Posterior vena cava (tissue), 2 donors: ENCODE results near the gene BMPR1A. TPM values are rescaled to one million over a fixed set of nuclear protein-coding genes. Genes with fewer than 3 reads are reported as not detected.
"Not testable (repeated sequence)": the region's sequence is repeated elsewhere in the genome, so short reads cannot be mapped to it uniquely, and the experiment has no call there.

Source experiments
- DNase-seq: peaks from one replicate; pipeline ENCODE4 v3.0.0-alpha.2; 2020; ENCODE audit warnings: low spot score
- intact Hi-C, 2 donors: fragments of 100-400 bp; cut with DNase I; formaldehyde crosslinking; loops; one replicate each; pipeline versions ENCODE4 v1.14.1 to v1.14.2; 2022 to 2023
- total RNA-seq, 2 donors: library from RNA; stranded (reverse); fragmentation: NEBNext Ultra II Directional; extraction: Animal tissue kit (Norgen Biotek cat#: 25700); gene quantifications; one replicate each; pipeline ENCODE4 v1.2.1, GENCODE V29; 2021
- donor health status: DM: yes; HTN: yes; CAD: no.
- donor health status: DM: yes; HTN: yes; CAD: no.

Gene BMPR1A
- total RNA-seq, 2 donors from 2014 or later, result 68.0 to 75.8 TPM

DNA sequence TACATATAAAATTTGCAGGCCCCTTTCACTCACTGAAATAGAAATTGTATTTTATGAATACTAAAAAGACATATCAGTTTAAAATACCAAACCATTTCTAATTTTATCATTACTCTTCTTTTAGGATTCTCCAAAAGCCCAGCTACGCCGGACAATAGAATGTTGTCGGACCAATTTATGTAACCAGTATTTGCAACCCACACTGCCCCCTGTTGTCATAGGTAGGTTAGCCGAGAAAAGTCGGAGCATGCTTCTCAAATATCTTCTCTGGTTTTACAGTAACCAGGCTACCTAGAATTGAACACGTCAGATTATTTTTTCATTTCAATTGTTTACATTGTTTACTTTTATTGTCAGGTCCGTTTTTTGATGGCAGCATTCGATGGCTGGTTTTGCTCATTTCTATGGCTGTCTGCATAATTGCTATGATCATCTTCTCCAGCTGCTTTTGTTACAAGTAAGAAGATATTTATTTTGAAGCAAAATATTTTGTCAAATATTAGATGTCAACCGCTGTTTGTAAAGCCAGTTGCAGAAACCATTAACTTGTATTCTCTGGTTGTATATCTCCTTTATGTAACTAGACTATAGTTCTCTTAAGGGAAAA lies 143.4 kb downstream of the BMPR1A start:
- intact Hi-C loops, result loop anchor here (5.0 kb wide), 2 partner anchors 187 to 207 kb away; no protein-coding TSS in a partner anchor
- DNase-seq, result no peak

DNA sequence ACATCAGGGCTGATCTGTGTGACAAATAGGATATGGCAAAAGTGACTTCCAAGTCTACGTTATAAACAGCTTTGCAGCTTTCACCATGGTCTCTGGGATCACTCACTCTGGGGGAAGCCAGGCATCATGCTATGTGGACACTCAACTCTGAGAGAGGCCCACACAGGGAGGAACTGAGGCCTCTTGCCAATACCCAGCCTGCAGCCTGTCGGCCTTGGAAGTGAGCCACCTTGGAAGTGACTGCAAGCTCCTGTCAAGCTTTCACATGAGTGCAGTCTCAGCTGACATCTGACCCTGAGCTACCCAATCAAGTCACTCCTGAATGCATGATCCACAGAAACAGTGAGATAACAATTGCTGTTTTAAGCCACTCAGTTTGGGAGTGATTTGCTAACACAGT lies 144.5 kb downstream of the BMPR1A start:
- DNase-seq, result no peak
- intact Hi-C loops, result loop anchor here in 1 of 2 donors (5.0 kb wide), 2 partner anchors 189 to 209 kb away; no protein-coding TSS in a partner anchor

DNA sequence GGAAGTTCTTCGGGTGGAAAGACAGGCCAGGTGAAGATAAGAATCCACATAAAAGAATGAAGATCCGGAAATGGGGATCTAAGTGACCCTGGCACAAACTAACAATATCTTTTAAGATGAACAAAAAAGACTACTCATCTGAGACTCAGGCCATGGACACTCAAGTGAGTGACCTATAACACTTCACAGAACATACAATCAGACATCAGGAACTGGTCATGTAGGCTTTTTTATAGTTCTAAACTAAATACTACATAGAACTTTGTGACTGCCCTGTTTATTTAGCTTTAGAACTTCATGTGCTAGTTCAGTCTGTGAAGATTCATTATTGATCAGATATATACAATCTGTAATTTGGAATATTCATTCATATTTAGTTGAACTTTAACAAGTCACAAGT lies 148.2 kb downstream of the BMPR1A start:
- intact Hi-C loops, result loop anchor here in 1 of 2 donors (5.0 kb wide), 2 partner anchors 192 to 212 kb away; no protein-coding TSS in a partner anchor
- no peak for DNase-seq

DNA sequence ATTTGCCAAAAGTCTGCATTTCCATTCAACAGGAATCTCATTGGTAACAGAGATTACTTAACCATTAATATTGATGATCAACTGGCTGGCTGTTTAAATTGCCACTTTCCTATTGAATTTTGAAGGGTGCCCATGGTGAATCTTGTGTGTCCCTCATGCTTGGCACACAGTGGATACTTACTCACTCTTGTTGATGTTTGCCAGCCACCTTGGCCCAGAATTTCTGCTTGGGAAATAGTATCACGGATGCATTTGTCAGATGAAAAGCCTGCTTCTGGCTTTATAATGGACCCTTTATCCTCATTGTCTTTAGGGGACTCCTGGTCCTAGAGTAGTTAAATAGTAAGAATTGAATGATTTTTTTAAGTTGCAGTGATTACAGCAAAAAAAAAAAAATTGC lies 149.0 kb downstream of the BMPR1A start:
- DNase-seq, result no peak
- intact Hi-C loops, result no loop called here

DNA sequence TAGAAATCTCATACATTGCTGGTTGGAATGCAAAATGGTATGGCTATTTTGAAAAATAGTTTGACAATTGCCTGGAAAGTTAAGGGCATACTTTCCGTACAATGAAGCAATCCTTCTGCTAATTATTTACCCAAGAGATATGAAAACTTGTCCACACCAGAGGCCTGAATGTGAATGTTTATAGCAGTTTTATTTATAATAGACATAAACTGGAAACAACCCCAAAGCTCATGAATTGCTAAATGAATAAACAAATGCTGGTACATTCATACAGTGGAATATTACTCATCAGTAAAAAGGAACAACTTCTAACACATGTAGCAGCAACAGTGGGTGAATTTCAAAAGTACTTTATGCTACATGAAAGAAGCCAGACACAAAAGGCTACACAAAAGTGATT lies 158.3 kb downstream of the BMPR1A start:
- DNase-seq, result no peak
- intact Hi-C loops, result no loop called here

DNA sequence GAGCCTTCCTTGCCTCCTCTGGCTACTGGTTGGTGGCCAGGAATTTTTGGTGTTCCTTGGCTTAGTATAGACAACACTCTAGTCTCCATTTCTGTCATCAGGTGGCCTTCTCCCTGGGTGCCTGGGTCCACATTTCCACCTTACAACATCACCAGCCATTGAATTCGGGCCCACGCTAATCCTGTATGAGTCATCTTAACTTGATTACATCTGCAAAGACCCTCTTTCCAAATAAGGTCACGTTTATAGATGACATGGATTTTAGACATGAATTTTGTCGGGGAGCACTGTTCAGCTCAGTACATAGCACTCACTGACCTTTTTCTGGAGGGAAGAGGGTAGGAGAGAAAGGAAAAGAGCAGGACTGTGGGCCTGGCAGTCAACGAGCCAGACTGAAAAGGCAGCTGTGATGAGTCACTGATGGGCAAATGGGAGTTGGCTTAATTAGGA lies 161.6 kb downstream of the BMPR1A start:
- intact Hi-C loops, result no loop called here
- no peak for DNase-seq

DNA sequence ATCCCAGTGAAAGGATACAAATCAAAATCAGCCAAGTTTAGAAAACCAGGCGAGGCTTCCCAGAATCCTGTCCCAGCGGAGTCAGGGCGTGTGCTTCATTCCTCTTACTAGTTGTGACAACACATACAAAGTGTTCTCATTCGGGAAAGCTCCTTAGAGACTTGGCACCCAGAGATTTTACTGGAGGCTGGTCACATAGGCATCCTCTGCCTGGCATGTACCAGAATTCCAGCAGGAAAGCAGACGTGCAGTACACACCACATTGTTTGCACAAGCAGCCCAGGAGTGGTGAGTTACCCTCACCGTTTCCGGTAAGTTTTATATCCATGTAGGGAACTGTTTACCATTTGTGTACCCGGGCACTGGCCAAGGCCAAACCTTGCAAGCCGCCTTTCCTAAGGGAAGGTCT lies 166.1 kb downstream of the BMPR1A start:
- intact Hi-C loops, result no loop called here
- no peak for DNase-seq

DNA sequence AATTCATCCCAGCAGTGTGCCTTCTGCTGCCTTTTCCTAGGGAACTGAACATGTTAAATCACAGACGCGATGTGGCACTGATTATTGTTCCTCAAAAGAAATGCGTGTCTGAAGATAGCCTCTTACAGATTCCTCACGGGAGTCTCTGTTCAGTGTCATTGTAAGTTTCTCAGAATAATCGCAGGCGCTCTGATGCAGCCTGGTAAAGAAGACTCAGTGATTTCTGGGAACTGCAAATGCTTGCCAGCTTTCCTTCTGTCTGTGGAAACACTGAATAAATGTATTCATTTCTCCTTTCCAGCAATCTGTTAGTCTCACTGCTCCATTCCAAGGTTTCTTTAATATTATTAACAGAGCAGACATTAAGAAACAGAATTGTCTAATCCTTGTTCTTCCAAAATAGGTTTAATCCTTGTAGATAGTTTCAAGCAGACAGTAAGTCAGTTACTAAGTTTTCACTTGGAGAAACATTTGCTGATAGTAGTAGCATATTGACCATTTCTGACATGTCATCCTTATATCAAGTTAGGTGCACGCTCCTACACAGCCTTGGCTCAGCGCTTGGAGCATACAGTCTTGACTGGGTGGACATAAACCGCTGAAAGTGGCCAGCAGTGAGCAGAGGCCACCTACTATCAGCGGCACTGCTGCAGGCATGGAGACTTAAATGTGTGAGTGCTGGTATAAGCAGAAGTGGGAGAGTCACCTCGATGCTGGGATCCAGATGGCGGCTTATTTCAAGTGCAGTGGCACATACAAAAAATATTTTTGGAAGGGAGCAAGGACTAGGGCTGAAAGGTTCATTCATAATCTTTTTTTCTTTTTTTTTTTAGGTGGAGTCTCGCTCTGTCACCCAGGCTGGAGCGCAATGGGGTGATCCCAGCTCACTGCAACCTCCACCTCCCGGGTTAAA lies 173.3 kb downstream of the BMPR1A start:
- intact Hi-C loops, result no loop called here
- DNase-seq, result no peak

DNA sequence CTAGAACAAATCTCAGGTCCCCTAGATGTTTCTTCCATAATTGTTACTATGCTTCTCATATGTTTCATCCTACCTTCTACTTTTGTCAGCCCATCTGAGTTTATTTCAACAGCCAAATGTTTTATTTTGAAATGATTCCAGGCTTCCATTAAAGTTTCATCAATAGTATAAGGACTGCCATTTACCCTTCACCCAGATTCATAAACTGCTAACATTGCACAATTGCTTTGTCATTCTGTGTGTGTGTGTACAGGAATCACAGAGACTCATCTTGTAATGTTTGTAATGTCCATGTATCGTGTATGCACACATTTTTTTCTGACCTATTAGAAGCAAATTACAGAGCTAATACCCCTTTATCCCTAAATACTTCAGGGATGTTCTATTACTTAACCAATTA lies 175.5 kb downstream of the BMPR1A start:
- DNase-seq, result no peak
- intact Hi-C loops, result no loop called here

DNA sequence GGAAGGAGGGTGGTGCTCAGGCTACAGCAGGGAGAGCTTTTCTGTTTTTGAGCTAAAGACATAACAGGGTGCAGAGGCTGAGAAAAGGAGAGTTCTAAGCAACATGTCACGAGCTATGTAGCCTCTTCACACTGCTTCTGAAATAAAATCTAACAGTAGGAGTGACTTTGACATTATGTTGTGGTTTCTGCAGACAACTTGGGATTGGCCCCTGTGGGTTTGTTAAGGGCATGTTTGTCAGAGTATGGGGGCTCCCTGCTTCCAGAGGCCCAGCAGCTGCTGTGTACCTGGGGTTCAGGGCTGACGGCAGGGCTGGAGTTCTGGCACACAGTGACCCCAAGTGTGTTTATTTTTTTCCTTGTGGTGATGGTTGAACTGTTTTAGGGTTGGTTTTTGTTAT lies 176.3 kb downstream of the BMPR1A start:
- no peak for DNase-seq
- intact Hi-C loops, result no loop called here

DNA sequence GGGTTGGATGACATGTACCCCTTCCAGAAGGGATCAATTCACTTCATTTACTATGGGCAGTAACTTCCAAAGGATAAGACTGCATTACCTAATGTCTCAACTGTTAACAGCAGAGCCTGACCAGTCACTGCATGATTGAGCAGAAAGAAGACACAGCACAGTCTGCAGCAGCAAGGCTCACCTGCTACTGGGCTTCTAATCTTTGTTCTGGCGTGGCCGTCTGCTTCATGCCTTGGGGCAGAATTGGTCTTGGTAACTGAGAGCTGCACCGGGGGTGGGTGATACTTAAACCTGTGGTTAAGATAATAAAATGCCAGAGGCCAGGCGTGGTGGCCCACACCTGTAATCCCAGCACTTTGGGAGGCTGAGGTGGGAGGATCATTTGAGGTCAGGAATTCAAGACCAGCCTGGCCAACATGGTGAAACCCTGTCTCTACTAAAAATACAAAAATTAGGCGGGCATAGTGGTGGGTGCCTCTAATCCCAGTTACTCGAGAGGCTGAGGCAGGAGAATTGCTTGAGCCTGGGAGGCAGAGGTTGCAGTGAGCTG lies 177.8 kb downstream of the BMPR1A start:
- DNase-seq, intact Hi-C loops: not testable (repeated sequence)

DNA sequence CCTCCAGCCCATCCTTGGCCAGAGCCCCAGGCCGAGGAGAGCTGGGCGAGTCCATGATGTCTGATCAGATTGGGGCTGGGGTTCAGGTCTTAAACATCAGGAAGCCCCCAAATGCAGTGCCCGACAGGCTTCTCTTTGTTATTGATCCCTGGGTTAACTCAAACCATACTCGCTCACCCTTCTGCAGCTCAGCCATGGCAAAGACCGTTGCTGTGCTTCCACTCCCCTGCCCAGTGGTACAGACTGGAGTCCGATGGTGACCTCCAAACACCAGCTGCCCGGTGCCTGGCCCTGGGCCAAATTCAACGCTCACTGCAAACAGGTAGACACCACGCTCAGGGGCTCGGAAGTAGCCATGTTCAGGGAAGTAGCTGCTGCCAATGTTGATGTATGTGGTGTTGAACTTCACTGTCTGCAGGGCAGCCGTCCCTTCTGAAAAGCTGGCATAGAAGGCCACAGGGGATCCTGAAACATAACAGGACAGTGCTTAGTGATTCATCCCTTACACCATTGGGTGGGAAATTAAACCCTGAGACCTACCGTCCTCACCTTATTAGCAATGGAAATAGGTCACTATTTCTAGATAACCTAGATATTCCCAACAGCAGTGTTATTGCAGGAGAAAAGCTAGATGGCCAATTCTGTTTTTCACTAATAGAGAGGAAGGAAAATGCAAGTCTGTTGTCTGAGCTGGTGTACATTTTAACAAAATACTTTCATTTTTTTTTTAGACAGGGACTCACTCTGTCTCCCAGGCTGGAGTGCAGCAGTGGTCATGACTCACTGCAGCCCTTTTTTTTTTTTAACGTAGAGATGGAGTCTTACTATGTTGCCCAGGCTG lies 180.5 kb downstream of the BMPR1A start:
- intact Hi-C loops, result no loop called here
- no peak for DNase-seq

DNA sequence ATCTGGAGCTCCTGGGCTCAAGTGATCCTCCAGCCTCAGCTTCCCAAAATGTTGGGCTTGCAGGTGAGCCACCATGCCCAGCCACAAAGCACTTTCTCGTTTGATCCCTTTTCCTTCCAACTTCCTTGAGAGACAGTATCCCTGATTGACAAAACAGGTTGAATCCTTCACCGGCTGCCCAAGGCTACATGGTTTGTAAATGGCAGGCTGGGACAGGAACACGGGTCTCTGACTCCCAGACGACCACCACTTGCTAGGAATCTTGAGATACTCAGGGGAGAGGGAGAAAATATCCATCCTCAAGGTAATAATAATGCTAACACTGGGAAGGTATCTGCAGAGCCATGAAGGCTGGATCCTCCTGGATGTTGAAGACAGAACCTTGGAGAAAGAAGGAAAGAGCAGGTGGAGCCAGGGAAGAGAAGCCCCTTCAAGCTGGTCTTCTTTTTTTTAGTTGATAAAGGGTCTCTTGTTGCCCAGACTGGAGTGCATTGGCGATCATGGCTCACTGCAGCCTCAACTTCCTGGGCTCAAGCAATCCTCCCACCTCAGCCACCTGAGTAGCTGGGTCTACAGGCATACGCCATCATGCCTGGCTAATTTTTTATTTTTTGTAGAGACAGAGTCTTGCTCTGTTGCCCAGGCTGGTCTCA lies 181.2 kb downstream of the BMPR1A start:
- no peak for DNase-seq
- intact Hi-C loops, result no loop called here

DNA sequence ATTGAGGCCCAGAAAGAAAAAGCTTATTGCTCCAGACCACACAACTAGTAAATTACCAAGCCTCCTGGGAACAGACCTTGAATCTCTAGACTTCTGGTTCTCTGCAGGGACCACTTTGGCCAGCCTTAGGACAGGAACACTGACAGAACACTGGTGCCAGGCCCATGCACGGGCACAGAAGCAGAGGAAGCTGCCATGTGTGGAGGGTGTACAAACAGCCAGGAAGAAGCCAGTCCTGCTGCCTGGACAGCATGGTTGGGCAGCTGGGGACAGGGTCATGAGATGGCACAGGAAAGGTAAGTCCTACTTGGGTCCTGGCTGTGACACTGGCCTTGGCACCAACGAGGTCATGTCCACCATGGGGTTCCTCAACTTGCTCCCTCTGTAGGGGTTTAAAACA lies 181.8 kb downstream of the BMPR1A start:
- DNase-seq, result no peak
- intact Hi-C loops, result no loop called here

DNA sequence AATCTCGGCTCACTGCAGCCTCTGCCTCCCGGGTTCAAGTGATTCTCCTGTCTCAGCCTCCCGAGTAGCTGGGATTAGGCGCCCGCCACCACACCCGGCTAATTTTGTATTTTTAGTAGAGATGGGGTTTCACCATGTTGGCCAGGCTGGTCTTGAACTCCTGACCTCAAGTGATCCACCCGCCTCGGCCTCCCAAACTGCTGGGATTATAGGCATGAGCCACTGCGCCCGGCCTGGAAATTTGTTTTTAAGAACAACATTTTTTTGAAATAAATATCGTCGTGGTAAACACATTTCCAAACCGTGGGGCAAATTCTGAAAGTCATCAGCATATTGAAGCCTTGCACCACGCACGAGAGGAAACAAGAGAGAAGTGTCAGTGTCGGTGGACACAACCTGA lies 183.7 kb downstream of the BMPR1A start:
- intact Hi-C loops, result loop anchor here in 1 of 2 donors (2.0 kb wide), 1 partner anchor 23 kb away; no protein-coding TSS in a partner anchor
- DNase-seq, result not testable (repeated sequence)

DNA sequence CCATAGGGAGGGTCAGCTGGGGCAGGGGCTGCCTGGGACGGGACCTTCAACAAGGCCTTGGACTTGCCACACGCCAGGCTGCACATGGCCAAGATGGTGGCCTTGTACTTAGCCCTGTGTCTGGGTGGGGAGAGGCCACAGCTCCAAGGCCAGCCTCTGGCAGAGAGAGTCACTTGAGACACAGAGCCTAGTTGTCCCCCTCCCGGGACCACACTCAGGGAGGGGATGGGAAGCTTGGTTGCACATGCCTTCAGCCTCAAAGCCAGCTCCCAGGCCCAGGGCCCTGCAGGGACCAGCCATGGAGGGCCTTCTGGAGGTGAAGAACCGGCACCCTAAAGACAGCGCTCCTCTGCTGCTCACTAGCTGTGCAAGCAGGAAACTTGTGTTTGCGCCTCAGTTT lies 184.3 kb downstream of the BMPR1A start:
- intact Hi-C loops, result loop anchor here in 1 of 2 donors (2.0 kb wide), 1 partner anchor 22 kb away; no protein-coding TSS in a partner anchor

DNA sequence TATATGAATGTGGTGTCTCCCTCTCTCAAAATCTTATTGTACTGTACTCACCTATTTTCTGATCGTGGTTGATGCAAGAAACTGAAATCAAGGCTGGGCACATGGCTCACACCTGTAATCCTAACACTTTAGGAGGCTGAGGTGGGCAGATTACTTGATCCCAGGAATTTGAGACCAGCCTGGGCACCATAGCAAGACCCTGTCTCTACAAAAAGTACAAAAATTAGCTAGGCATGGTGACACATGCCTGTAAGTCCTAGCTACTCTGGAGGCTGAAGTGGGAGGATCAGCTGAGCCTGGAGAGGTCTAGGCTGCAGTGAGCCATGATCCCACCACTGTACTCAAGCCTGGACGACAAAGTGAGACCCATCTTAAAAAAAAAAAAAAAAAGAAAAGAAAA lies 185.0 kb downstream of the BMPR1A start:
- intact Hi-C loops, result loop anchor here in 1 of 2 donors (2.0 kb wide), 1 partner anchor 21 kb away; no protein-coding TSS in a partner anchor
- no peak for DNase-seq

More for the DNA sequence above, 184.3 kb downstream of the BMPR1A start:
- no peak for DNase-seq

DNA sequence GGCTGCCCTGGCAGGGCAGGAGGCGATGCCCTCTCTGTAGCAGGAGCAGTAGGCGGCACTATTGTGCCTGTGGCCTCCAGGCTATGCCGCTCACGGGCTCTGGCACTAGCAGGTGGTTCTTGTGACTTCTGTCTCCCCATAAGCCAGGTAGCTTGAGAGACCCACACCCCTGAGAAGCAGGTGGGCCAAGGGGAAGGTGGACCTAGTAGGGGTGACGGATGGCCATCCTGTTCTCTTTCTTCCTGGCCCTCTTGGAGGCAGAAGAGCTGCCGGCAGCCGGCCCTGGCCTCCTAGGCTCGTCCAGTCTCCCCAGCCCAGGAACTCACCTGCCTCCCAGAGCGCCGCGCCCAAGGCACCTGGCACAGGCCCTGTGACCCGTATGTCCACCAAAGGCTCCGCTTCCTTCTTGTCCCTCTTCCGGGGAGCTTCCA lies 185.6 kb downstream of the BMPR1A start:
- intact Hi-C loops, result loop anchor here in 1 of 2 donors (2.0 kb wide), 1 partner anchor 21 kb away; no protein-coding TSS in a partner anchor

More for the DNA sequence above, 185.6 kb downstream of the BMPR1A start:
- no peak for DNase-seq
